Vagina (tissue), 2 donors: Measurements from ENCODE around the gene RHOBTB3. TPM values are rescaled to one million over a fixed set of nuclear protein-coding genes. Genes with fewer than 3 reads are reported as not detected.

ENCODE experiments used
- DNase-seq, 2 donors: peaks; one replicate each; pipeline ENCODE4 v3.0.0-alpha.2; 2017; ENCODE audit errors: extremely low spot score in 2 of 2
- H3K27ac ChIP-seq: fragments of 200-600 bp; sonication (generic); one replicate; pipeline ENCODE4 v1.5.1; 2019
- H3K27me3 ChIP-seq: fragments of 200-600 bp; sonication (generic); one replicate; pipeline ENCODE4 v1.5.1; 2019
- H3K36me3 ChIP-seq, 2 donors: fragments of 200-600 bp; sonication (generic); one replicate each; pipeline ENCODE4 v1.5.1; 2017 to 2019
- H3K4me1 ChIP-seq: fragments of 200-600 bp; sonication (generic); one replicate; pipeline ENCODE4 v1.5.1; 2019
- H3K4me3 ChIP-seq, 2 donors: fragments of 200-600 bp; sonication (generic); 1 replicate in 1 of 2; 2 replicates in 1 of 2; pipeline ENCODE4 v1.5.1; 2016 to 2019
- H3K9me3 ChIP-seq: fragments of 200-600 bp; sonication (generic); one replicate; pipeline ENCODE4 v1.5.1; 2019
- CTCF ChIP-seq, 3 experiments: fragments of 450-650 bp in 2 of 3; fragments of 200-600 bp in 1 of 3; sonication (generic) in 1 of 3; IDR thresholded peaks; one replicate each; pipeline ENCODE4 v1.5.1; 2017 to 2019; ENCODE audit warnings: antibody characterized with exemption in 3 of 3, mild to moderate bottlenecking in 2 of 3, moderate library complexity in 2 of 3
- POLR2A ChIP-seq, 2 donors: fragments of 450-650 bp; IDR thresholded peaks; one replicate each; pipeline ENCODE4 v1.6.1; 2017; ENCODE audit warnings: antibody characterized with exemption in 2 of 2, mild to moderate bottlenecking in 2 of 2, moderate library complexity in 2 of 2
- POLR2AphosphoS5 ChIP-seq, 2 donors: sonication (generic); formaldehyde crosslinking; IDR thresholded peaks; one replicate each; pipeline ENCODE4 v1.9.0; 2017; ENCODE audit warnings: antibody characterized with exemption in 2 of 2, mild to moderate bottlenecking in 2 of 2, low read depth in 1 of 2; ENCODE audit not compliant: insufficient read depth in 1 of 2
- intact Hi-C: fragments of 100-400 bp; cut with DNase I; formaldehyde crosslinking; loops from one replicate; pipeline ENCODE4 v1.15.1; 2023
- total RNA-seq: library from RNA; depleted of rRNA; stranded (reverse); fragments of >200 nt; gene quantifications from one replicate; pipeline ENCODE4 v1.2.3, GENCODE V29; 2016

RHOBTB3 gene
- total RNA-seq, 1 donor from 2014 or later, result 43.2 TPM

- Histone ChIP-seq H3K9me3 (no peaks in the 10 kb centered on the region), H3K4me1 (peaks cover 6% of the 10 kb centered on the region), H3K36me3 (no peaks in the 10 kb centered on the region), H3K4me3 (no peak overlapping the region), H3K27me3 (no peaks in the 10 kb centered on the region), H3K27ac (no peak overlapping the region)
- DNase-seq, result no peak
- intact Hi-C loops, result no loop called here
- TF ChIP-seq POLR2AphosphoS5 (IDR thresholded peaks at IDR 0.05; ENCODE audit: insufficient read depth in 1 of 2, low read depth in 1 of 2) (no peak), CTCF (IDR thresholded peaks at IDR 0.05) (no peak), POLR2A (IDR thresholded peaks at IDR 0.05) (no peak)
These were observed 53.6 kb downstream of the RHOBTB3 start for GRCh38 chr5:95784514-95785302.

GRCh38 chr5:95786821-95787418, 55.8 kb downstream of the RHOBTB3 start:
- Histone ChIP-seq H3K27ac (no peak overlapping the region), H3K4me3 (no peak overlapping the region), H3K36me3 (peaks cover 0 to 12% of the 10 kb centered on the region in 2 donors), H3K9me3 (no peaks in the 10 kb centered on the region), H3K27me3 (no peaks in the 10 kb centered on the region), H3K4me1 (no peaks in the 10 kb centered on the region)
- TF ChIP-seq POLR2AphosphoS5 (IDR thresholded peaks at IDR 0.05; ENCODE audit: insufficient read depth in 1 of 2, low read depth in 1 of 2) (no peak), POLR2A (IDR thresholded peaks at IDR 0.05) (no peak), CTCF (IDR thresholded peaks at IDR 0.05) (no peak)
- no peak for DNase-seq
- intact Hi-C loops, result no loop called here

- DNase-seq, result no peak
- TF ChIP-seq POLR2A (IDR thresholded peaks at IDR 0.05), result no peak
- no peak for TF ChIP-seq CTCF (IDR thresholded peaks at IDR 0.05)
- TF ChIP-seq POLR2AphosphoS5 (IDR thresholded peaks at IDR 0.05; ENCODE audit: insufficient read depth in 1 of 2, low read depth in 1 of 2), result no peak
- no peaks in the 10 kb centered on the region for H3K27me3 ChIP-seq
- no peak overlapping the region for H3K4me3 ChIP-seq
- H3K27ac ChIP-seq, result no peak overlapping the region
- intact Hi-C loops, result no loop called here
- peaks cover 0 to 12% of the 10 kb centered on the region in 2 donors for H3K36me3 ChIP-seq
- H3K9me3 ChIP-seq, result no peaks in the 10 kb centered on the region
- H3K4me1 ChIP-seq, result no peaks in the 10 kb centered on the region
These were observed 57.4 kb downstream of the RHOBTB3 start for GRCh38 chr5:95788493-95788892.

- intact Hi-C loops, result no loop called here
- H3K27ac ChIP-seq, result no peak overlapping the region
- H3K4me3 ChIP-seq, result no peak overlapping the region
- peaks cover 0 to 12% of the 10 kb centered on the region in 2 donors for H3K36me3 ChIP-seq
- no peaks in the 10 kb centered on the region for H3K27me3 ChIP-seq
- H3K4me1 ChIP-seq, result no peaks in the 10 kb centered on the region
- DNase-seq, result no peak
- no peaks in the 10 kb centered on the region for H3K9me3 ChIP-seq
- TF ChIP-seq POLR2A (IDR thresholded peaks at IDR 0.05), result no peak
These were observed 60.6 kb downstream of the RHOBTB3 start for GRCh38 chr5:95791751-95792150.

- peaks cover 0 to 12% of the 10 kb centered on the region in 2 donors for H3K36me3 ChIP-seq
- H3K27me3 ChIP-seq, result no peaks in the 10 kb centered on the region
- H3K4me3 ChIP-seq, result no peak overlapping the region
- H3K4me1 ChIP-seq, result no peaks in the 10 kb centered on the region
- TF ChIP-seq POLR2A (IDR thresholded peaks at IDR 0.05) (no peak), CTCF (IDR thresholded peaks at IDR 0.05) (no peak), POLR2AphosphoS5 (IDR thresholded peaks at IDR 0.05; ENCODE audit: insufficient read depth in 1 of 2, low read depth in 1 of 2) (no peak)
- intact Hi-C loops, result no loop called here
- no peak overlapping the region for H3K27ac ChIP-seq
- no peak for DNase-seq
- no peaks in the 10 kb centered on the region for H3K9me3 ChIP-seq
These were observed 63.0 kb downstream of the RHOBTB3 start for GRCh38 chr5:95794070-95794516.
